Measurements from ENCODE around the gene ARL5A.
"Not testable (repeated sequence)": the region's sequence is repeated elsewhere in the genome, so short reads cannot be mapped to it uniquely, and the experiment has no call there.

Gene ARL5A, protein sequence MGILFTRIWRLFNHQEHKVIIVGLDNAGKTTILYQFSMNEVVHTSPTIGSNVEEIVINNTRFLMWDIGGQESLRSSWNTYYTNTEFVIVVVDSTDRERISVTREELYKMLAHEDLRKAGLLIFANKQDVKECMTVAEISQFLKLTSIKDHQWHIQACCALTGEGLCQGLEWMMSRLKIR

GRCh38 chr2:151828143-151828889 lies at the start of gene ARL5A:
Gene ARL5A, minus strand, starts transcription at chr2:151828421. Its CDS starts 245 bp downstream, at chr2:151828176.
- peak; percentile 54 for DNase-seq

DNA sequence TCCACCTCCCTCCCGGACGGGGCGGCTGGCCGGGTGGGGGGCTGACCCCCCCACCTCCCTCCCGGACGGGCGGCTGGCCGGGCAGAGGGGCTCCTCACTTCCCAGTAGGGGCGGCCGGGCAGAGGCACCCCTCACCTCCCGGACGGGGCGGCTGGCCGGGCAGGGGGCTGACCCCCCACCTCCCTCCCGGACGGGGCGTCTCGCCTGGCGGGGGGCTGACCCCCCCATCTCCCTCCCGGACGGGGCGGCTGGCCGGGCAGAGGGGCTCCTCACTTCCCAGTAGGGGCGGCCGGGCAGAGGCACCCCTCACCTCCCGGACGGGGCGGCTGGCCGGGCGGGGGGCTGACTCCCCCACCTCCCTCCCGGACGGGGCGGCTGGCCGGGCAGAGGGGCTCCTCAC lies 47.4 kb upstream of the ARL5A start:
- DNase-seq, result not testable (repeated sequence)

DNA sequence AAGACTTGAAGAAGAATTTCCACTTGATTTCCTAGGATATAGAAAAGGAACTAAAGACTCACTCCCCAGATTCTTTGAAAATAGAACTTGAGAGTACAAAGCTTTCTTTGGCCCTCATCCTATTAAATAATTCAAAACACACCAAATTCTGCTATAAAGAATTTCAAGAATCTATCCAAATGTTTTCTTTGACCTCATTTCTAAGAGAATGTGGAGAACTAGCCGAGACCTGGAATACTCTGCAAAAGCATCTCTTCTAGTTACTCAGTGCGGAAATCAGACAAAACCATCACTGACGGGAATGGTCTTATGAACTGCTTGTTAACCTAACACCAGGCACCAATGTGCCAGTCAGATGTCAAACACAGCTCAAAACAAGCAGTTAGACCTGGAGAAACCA lies 44.2 kb upstream of the ARL5A start:
- DNase-seq, result no peak

DNA sequence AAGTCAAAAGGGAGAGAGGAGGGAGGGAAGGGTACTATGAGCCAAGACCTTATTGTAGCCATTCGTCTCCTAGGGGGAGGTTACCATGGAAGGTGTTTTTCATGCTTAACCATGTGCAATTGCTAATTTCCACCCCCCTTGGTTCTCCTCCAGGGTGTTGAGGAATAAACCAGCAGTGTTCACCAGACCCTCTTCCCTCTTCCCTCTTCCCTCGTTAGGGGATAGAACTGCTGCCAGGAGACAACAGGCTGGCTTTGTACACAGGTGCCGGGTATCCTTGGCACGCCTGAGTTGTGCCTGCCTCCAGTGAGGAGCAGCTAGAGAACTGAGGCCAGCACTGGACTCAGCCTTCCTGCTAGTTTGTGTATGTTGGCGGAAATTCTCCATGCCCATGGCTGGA lies 41.1 kb upstream of the ARL5A start:
- DNase-seq, result no peak

DNA sequence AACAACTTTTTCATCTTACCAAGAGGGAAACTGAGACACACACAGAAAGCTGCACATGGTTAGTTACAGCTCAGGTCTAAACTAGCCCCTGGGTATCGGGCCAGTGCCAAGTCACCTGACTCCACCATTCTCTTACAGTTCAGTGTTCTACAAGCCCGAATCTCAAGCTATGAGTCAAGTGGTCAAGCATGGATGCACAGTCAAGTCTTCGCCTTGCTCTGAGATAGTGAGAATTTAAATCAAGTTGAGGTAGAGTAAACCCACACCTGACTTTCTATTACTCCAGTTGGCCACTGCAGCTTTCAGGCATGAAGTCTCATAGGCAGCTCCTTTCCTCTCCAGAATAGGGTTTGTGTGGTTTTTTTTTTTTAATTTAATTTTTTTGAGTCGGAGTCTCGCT lies 34.5 kb upstream of the ARL5A start:
- no peak for DNase-seq

GRCh38 chr2:151861174-151861573 lies 33.0 kb upstream of the ARL5A start:
- no peak for DNase-seq

- DNase-seq, result no peak
These were observed 32.5 kb upstream of the ARL5A start for GRCh38 chr2:151860613-151861146.

GRCh38 chr2:151860210-151860609 lies 32.0 kb upstream of the ARL5A start:
- DNase-seq, result no peak

- no peak for DNase-seq
These were observed 29.4 kb upstream of the ARL5A start for GRCh38 chr2:151857650-151858049.

DNA sequence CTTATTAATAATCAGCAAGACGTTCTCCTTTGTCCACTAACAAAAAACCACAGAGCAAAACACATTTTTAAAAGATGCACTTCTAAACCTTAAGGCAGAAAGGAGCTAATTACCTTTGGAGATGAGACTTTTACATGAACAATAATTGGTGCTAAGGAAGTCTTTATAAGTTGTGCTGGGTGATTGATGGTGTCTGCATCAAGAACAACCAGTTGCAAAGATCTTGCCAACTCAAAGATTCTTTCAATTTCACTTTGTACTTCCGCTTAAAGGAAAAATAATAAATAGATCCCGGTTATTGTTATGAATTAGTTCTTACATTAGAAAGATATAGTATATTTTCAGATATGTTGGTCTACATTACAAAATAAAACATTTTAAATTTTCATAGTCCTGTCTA lies 26.9 kb upstream of the ARL5A start:
- no peak for DNase-seq

- DNase-seq, result no peak
These were observed 25.0 kb upstream of the ARL5A start for GRCh38 chr2:151853070-151853758.

GRCh38 chr2:151852260-151853069 lies 24.2 kb upstream of the ARL5A start:
- DNase-seq, result no peak

DNA sequence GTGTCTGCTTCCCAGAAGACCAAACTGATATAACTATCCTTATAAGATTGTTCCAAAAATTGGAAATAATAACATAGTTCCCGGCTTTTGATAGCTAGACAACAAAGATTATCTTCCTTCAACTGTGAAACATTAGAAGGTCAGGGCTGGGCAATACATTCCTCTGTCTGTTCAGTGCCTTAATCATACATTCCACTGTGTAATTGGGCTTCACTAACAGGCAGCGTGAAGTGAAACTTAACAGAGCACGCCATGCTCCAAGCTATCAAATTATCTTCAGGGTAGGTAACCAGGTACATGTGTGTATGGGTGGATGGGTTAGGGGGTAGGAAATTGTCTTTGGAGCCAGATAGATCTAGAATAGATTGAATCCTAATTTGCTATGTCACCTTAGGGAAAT lies 23.5 kb upstream of the ARL5A start:
- DNase-seq, result no peak

GRCh38 chr2:151849413-151850010 lies 21.3 kb upstream of the ARL5A start:
- DNase-seq, result no peak

DNA sequence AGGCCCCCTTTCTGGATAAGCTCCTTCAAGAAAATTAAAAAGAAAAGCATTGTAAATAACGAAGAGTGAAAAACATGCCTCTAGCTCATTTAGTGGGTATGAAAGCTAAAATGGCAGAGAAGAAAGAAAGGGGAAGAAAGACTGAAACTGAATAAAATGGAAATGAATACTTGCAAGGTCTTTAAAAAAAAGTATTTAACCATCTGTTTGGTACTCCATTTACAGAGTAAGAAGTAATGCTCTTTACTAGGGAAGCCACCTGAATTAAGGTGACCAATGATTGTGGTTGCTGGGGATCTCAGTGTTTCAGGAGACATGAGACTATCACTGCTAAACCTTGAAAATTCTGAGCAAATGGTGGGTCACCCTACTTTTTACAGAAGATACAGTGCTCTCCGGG lies 17.7 kb upstream of the ARL5A start:
- DNase-seq, result no peak

DNA sequence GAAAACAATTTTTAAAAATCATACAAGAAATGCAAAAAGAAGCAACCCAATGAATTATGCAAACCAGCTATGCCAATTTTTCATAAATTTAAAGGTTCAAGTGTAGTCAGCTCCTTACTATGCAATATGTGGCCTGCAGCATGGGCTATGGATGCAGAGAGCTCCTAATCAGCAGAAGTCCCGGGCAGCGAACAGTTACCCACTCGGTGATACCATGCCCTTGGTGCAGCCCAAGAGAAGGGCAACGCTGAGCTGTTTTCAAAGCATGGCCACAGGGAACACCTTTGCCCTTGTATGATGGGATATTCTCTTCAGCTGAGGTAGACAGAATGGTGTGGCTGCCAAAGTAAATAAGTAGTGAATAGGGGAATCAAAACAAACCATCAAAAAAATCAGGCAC lies 17.3 kb upstream of the ARL5A start:
- no peak for DNase-seq

- no peak for DNase-seq
These were observed 16.1 kb upstream of the ARL5A start for GRCh38 chr2:151844211-151844896.

DNA sequence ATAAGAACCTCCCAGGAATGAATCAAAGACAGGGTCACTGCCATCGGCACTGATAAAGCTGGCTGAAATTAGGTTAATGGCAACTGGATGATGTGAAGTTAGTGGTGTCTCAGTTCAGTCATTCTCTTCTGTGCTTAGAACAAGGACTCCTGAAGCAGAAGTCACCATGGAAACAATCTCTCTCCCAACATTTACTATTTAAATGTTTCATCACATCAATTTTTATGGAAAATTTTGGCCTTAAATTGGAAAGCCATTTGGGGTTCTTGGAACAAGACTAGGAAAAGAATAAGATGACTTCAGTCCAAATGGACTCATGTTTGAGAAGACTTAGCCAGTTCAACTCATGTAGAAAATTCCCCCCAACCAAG lies 15.5 kb upstream of the ARL5A start:
- no peak for DNase-seq

- no peak for DNase-seq
These were observed 14.8 kb upstream of the ARL5A start for GRCh38 chr2:151842830-151843690.

- DNase-seq, result no peak
These were observed 12.8 kb upstream of the ARL5A start for GRCh38 chr2:151841047-151841424.

Measured in SIG-M5 (cell line).